HG03045 (cell line): ENCODE results near the gene PLA2G4C.

Experiments used
- ATAC-seq: cut with Tn5 transposase; IDR thresholded peaks from one replicate; pipeline ENCODE4 v1.9.1; 2021; ENCODE audit warnings: mild to moderate bottlenecking, moderate library complexity; ENCODE audit not compliant: unreplicated experiment

The PLA2G4C gene, protein sequence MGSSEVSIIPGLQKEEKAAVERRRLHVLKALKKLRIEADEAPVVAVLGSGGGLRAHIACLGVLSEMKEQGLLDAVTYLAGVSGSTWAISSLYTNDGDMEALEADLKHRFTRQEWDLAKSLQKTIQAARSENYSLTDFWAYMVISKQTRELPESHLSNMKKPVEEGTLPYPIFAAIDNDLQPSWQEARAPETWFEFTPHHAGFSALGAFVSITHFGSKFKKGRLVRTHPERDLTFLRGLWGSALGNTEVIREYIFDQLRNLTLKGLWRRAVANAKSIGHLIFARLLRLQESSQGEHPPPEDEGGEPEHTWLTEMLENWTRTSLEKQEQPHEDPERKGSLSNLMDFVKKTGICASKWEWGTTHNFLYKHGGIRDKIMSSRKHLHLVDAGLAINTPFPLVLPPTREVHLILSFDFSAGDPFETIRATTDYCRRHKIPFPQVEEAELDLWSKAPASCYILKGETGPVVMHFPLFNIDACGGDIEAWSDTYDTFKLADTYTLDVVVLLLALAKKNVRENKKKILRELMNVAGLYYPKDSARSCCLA

DNA sequence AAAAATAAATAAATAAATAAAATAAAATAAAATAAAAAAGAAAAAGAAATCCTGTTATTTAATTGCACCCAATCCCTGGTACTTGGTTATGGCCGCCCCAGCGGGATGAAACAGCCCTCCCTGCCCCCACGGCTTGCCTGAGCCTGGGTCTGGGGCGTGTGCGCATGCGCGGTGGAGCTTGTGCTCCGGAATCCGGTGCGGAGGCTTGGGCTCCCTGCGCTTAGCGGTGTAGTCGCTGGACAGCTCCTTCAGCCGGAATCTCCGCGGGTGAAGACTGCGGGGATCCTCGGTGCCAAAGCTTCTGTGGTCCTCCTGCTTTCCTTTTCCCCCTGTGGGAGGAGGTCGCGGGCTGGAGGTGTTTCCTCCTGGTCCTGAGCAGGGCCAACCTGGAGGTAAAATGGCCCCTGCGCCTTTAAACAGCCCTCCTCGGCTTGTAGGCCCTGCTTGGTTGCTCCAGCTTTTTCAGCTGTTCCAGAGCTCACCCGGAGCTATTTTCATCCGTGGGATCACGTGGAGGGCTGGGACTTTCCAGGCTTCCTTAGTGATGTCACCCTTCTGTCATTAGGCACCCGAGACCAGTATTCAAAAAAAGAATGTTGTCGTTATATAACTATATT, at the start of gene PLA2G4C:
Gene PLA2G4C, minus strand, starts transcription at position 468 of the 617 bp plus-strand sequence. CDS start 4,288 bp downstream, outside the sequence.
- ATAC-seq = peak; percentile 51

DNA sequence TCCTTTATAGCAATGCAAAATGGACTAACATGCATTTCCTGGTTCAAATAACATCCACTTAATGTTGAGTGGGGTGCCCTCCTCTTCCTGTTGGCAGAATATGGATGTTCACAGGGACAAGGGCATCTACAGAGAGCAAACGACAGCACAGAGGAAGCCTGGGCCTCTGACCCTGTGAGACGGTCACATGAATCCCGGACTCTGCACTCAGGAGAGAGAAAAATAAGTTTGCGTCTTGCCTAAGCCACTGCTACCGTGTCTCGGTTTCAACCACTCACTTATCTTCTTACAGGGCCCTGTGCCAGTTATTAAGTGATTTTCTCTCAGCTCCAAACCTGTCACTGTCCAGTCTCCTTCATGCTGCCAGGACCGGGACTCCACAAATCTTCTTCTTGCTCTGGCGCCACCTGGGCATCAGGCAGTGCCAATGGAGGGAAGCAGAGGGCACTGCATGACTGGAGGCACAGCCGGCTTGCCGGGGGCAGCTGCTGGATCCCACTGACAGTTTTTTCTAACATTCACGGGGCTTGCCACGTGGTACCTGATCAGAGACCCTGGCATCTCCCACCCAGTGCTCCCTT, 47.7 kb upstream of the PLA2G4C start:
- ATAC-seq = no peak

DNA sequence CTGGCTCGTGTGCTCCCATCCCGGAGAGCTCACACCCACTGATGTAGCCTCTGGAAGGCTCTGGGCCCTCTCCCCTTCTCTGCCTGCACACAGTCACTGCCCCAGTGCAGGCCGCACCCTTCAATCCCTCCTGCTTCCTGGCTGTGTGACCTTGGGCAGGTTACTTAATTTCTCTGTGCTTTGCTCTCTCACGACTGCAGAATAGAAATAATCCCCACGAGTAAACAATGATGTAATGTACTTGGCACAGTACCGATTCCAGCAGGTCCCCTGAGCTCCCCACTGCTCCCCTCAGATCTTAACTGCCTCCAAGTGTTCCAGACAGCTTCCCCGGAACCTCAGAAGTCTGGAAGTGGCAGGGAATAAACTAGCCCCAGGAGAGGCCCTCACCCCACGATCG, 43.4 kb upstream of the PLA2G4C start:
- ATAC-seq = no peak

DNA sequence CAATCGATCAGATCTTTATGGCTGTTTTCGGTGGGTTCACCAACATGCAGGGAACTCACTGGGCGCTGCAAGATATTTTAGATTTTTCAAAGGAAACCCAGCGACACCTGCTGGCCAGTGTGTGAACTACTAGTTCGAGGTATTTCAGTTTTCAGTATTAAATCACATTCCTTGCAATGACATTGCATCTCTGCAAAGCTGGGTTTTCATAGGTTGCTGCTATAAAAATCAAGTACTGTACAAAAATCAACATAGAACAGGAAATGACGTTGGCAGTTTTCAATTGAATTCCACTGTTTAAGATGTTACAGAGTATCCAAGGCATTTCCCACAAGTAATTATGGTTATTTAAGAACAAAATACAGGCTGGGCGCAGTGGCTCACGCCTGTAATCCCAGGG, 41.9 kb upstream of the PLA2G4C start:
- ATAC-seq = no peak

- ATAC-seq = no peak
These were observed 38.8 kb upstream of the PLA2G4C start for GRCh38 chr19:48149430-48149829.

GRCh38 chr19:48148576-48148975, 38.0 kb upstream of the PLA2G4C start:
- no peak for ATAC-seq

DNA sequence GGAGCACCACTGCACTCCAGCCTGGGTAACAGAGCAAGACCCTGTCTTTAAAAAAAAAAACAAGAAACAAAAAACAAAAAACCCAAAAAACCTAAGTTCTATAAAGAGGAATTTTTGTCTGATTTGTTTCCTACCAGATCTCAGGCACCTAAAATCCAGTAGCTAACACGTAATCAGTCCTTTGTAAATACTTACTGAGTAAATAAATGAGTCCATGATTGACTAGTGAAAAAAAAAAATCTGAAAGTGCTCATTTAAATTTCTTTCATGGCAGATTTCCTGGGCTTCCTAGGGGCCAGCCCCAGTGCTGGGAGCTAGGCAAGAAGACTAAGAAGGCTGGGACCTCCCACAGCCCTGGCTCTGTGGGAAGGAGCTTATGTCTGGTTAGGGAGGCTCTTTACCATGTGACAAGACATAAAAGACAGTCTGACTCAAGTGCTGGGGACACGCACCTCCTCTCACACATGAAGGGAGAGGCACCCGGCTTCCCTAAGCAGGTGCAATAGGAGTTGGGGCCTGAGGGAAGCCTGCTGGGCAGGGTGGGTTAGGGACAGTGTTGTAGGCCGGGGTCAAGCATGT, 37.1 kb upstream of the PLA2G4C start:
- no peak for ATAC-seq

- ATAC-seq = no peak
These were observed 28.4 kb upstream of the PLA2G4C start for GRCh38 chr19:48139053-48139452.

DNA sequence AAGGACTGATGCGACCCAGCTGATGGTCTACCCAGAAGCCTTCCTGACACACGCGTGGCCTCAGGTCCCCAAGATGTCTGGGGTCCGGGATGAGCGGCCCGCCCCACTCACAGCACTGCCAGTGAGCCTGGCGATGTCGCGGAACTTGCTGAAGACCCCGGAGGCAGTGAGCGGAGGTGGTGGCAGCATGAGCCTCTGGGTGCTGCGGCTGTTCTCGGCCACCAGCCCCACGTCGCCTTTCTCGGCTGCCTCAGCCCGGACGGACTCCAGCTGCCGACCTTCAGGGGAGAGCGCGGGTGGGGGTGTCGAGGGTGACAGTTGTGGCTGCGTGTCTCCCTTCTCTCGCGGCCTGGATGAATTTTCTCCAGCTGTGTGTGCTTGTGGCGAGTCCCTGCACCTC, 26.8 kb upstream of the PLA2G4C start:
- ATAC-seq = no peak

DNA sequence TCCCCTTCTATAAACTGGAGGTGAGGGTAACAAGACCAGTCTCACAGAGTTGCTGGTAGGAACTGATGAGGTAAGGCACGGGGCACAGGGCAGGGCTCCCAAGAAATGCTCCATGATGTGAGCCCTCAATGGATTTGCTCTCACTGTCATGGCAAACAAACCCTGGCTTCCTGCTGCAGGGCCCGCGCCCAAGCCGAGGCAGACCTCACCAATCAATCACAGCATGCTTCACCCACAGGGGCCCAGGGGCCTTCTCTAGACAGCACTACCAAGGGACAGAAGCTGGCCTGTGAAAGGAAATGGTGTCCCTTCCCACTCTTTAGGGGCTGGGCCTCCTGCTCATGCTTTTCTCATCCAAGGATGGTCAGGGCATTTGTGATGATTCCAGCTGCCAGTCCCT, 25.9 kb upstream of the PLA2G4C start:
- no peak for ATAC-seq

- no peak for ATAC-seq
These were observed 24.8 kb upstream of the PLA2G4C start for GRCh38 chr19:48135411-48135810.

GRCh38 chr19:48133094-48133493, 22.5 kb upstream of the PLA2G4C start:
- no peak for ATAC-seq

DNA sequence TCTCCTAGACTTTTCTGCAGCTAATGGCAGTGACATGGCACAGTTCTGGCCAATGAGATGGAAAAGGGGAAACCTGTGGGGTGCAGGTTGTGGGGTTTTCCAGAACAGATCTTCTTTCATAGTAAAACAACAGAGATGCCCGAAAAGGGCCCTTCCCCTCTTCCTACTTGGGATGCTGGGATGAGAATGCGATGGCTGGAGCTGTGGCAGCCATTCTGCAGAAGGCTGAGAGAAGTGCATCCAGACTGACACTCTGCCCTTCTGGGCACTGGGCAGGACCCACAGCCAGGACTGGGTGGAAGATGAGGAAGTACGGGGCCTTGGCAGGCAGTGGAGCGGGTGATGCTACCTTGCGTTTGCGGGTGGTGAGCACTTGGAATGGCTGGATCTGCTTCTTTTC, 16.9 kb upstream of the PLA2G4C start:
- ATAC-seq = no peak

GRCh38 chr19:48123907-48124651, 13.5 kb upstream of the PLA2G4C start:
- no peak for ATAC-seq

DNA sequence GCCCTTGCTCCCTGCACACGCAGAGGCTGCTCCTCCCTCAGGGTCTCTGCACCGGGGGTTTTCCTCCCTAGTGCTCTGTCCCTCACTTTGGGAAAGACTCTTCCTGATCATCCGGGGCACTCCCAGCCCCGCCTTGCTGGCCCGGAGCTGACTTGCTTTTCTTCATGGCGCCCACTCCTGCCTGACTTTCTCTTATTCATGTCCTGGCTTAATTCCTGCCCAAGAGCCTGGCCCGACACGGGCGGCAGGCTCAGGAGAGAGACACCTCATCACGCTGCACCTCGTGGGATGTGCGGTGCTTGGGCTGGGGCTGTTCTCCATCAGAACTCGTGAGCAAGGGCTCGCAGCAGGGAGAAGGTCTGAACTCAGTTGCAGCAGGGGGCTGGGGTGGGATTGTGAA, 11.8 kb upstream of the PLA2G4C start:
- no peak for ATAC-seq

- ATAC-seq = no peak
These were observed 11.3 kb upstream of the PLA2G4C start for GRCh38 chr19:48121909-48122371.

GRCh38 chr19:48121066-48121465, 10.4 kb upstream of the PLA2G4C start:
- ATAC-seq = no peak

DNA sequence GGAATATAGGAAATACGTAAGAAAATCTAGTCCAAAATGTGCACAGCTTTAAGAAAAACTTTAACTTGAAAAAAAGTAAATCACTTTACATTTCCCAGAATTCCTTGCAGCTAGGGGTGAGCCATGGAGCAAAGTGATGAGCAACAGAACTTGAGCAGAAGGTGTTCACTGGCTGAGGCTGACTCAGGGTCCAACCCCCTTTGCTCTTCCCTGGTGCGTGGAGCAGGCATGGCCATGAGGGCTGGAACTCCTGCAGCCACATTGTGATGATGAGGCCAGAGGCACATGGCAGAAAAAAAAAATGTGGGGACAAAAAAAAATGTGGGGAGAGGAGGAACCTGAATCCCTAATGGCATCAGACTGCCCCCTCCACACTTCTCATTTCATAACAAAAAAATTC, 9.9 kb upstream of the PLA2G4C start:
- ATAC-seq = no peak

- ATAC-seq = no peak
These were observed 7.5 kb upstream of the PLA2G4C start for GRCh38 chr19:48118131-48118517.

DNA sequence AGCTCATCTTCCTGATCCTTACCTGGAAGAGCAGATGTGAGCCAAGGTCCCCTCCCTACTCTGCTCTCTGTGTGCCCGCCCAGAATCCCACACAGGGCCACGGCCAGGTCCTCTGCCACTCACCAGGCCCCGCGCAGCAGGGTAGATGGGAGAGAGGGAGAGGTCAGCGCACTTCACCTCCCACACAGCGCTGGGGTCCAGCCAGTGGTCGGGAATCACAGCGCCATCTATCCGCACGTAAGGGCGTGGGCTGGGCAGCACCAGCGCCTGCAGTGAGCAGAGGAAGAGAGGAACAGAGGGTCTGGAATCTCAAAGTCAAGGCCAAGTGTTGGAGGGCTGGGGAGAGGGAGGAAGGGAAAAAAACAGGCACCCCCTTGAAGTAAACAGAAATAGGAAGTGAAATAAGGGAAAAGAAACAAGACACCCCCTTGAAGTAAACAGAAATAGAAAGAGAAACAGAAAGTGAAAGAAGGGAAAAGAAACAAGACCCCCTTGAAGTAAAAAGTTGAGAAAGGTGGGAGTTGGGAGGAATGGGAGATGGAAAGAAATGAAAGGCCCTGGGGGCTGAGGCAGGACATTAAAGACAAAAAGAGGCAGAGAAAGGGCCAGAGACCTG, 7.0 kb upstream of the PLA2G4C start:
- ATAC-seq = no peak
